OCI-LY1 (cell line): ENCODE data around the gene ABHD17A.
A peak's percentile ranks its signal among the peaks of the same experiment; 100 is the strongest.

Source experiments
- H2AFZ ChIP-seq: fragments of 200-600 bp; sonication (generic), shearing (Covaris generic); 2 replicates; pipeline ENCODE4 v1.6.0; 2014; ENCODE audit warnings: antibody characterized with exemption, mild to moderate bottlenecking, low read length
- H3F3A ChIP-seq: fragments of 200-600 bp; sonication (generic), shearing (Covaris generic); 2 replicates; pipeline ENCODE4 v1.6.0; 2014; ENCODE audit warnings: mild to moderate bottlenecking, antibody characterized with exemption, low read length, moderate library complexity; ENCODE audit not compliant: insufficient read depth
- H3K27ac ChIP-seq: fragments of 200-600 bp; sonication (generic); 2 replicates; pipeline ENCODE4 v1.5.1; 2014; ENCODE audit warnings: low read length, mixed run types, mild to moderate bottlenecking, low read depth; ENCODE audit not compliant: poor library complexity, severe bottlenecking
- H3K27me3 ChIP-seq: fragments of 200-600 bp; sonication (generic); 2 replicates; pipeline ENCODE4 v1.6.0; 2014; ENCODE audit warnings: antibody characterized with exemption, mild to moderate bottlenecking, low read length, moderate library complexity; ENCODE audit not compliant: insufficient read depth
- H3K36me3 ChIP-seq: fragments of 200-600 bp; sonication (generic); 2 replicates; pipeline ENCODE4 v1.6.1; 2014; ENCODE audit warnings: mild to moderate bottlenecking, antibody characterized with exemption, low read length, moderate library complexity, mixed read lengths; ENCODE audit not compliant: insufficient read depth
- H3K4me1 ChIP-seq: fragments of 200-600 bp; sonication (generic); 2 replicates; pipeline ENCODE4 v1.5.1; 2014; ENCODE audit warnings: mild to moderate bottlenecking, low read length, moderate library complexity; ENCODE audit not compliant: insufficient read depth, severe bottlenecking
- H3K4me2 ChIP-seq: fragments of 200-600 bp; sonication (generic), shearing (Covaris generic); 2 replicates; pipeline ENCODE4 v1.6.1; 2014; ENCODE audit warnings: low read length
- H3K4me3 ChIP-seq: fragments of 200-600 bp; sonication (generic); 2 replicates; pipeline ENCODE4 v1.5.1; 2014; ENCODE audit warnings: low read length, low read depth, mild to moderate bottlenecking, mixed read lengths; ENCODE audit not compliant: poor library complexity, severe bottlenecking
- H3K79me2 ChIP-seq: fragments of 200-600 bp; shearing (Covaris generic); 2 replicates; pipeline ENCODE4 v1.6.1; 2016; ENCODE audit warnings: mixed run types, low read length, mixed read lengths; ENCODE audit not compliant: insufficient read depth
- H3K9ac ChIP-seq: fragments of 200-600 bp; sonication (generic), shearing (Covaris generic); 2 replicates; pipeline ENCODE4 v1.6.1; 2014; ENCODE audit warnings: mild to moderate bottlenecking, low read length, mixed read lengths
- H3K9me2 ChIP-seq: fragments of 200-600 bp; sonication (generic), shearing (Covaris generic); 2 replicates; pipeline ENCODE4 v1.6.1; 2014; ENCODE audit warnings: low read depth, mild to moderate bottlenecking, low read length, mixed read lengths
- H3K9me3 ChIP-seq: fragments of 200-600 bp; shearing (Covaris generic); 2 replicates; pipeline ENCODE4 v1.6.1; 2014; ENCODE audit warnings: low read length, mixed read lengths
- H4K20me1 ChIP-seq: fragments of 200-600 bp; sonication (generic), shearing (Covaris generic); 2 replicates; pipeline ENCODE4 v1.6.0; 2016; ENCODE audit warnings: mild to moderate bottlenecking, low read length; ENCODE audit not compliant: insufficient read depth
- CTCF ChIP-seq: fragments of 200-600 bp; sonication (generic), shearing (Covaris generic); IDR thresholded peaks from 2 replicates; pipeline ENCODE4 v1.5.1; 2017; ENCODE audit warnings: mild to moderate bottlenecking, antibody characterized with exemption, low read length, moderate library complexity, mixed read lengths
- EZH2 ChIP-seq: fragments of 200-600 bp; sonication (generic), shearing (Covaris generic); IDR thresholded peaks from 2 replicates; pipeline ENCODE4 v1.8.0; 2017; ENCODE audit warnings: borderline replicate concordance, mixed run types, mild to moderate bottlenecking, antibody characterized with exemption, low read length, moderate library complexity, mixed read lengths

Gene ABHD17A

GRCh38 chr19:1860042-1860775 is 25.1 kb downstream of the ABHD17A start:
- Histone ChIP-seq H3K4me1 (peaks cover 58% of the 10 kb centered on the region), H3K79me2 (peaks cover 6% of the 10 kb centered on the region), H3K36me3 (no peaks in the 10 kb centered on the region), H3K9me2 (no peaks in the 10 kb centered on the region), H3K9ac (no peak overlapping the region; the same call in 1 of the 2 replicates), H3K9me3 (no peaks in the 10 kb centered on the region), H2AFZ (no peak overlapping the region), H3K27me3 (peaks cover 6% of the 10 kb centered on the region; the same call in 1 of the 2 replicates), H3K4me3 (peak overlapping the region; percentile 69), H4K20me1 (no peaks in the 10 kb centered on the region), H3K27ac (no peak overlapping the region), H3K4me2 (peak overlapping the region; percentile 77), H3F3A (no peaks in the 10 kb centered on the region)
- TF ChIP-seq EZH2, result no peak
- no peak for TF ChIP-seq CTCF

DNA sequence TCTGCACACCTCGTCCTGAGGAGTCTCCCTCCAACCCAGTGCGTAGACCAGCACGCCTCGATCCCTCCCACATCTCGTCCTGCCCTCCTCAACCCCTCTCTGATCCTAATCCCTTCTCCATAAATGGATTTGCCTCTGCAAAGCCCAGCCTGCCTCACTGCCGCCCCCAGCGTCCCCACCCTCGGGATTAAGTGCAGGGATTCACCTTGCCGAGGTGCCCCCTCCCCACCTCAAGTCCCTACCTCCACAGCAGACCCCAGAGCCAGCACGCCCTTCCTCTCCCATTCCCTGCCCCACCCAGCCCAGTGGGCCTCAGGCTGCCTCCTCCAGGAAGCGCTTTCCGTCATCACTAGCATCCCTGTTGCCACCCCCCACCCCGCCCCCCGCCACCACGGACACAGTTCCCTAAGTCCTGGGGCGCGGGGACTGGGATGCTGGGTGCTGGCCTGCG is 25.9 kb downstream of the ABHD17A start:
- Histone ChIP-seq H3K9me3 (no peaks in the 10 kb centered on the region), H3K9me2 (no peaks in the 10 kb centered on the region), H3K79me2 (peaks cover 6% of the 10 kb centered on the region), H3K27me3 (peaks cover 6% of the 10 kb centered on the region; the same call in 1 of the 2 replicates), H3K4me2 (no peak overlapping the region), H3K4me1 (peaks cover 61% of the 10 kb centered on the region), H3K27ac (no peak overlapping the region), H2AFZ (no peak overlapping the region), H4K20me1 (no peaks in the 10 kb centered on the region), H3K4me3 (no peak overlapping the region), H3K36me3 (no peaks in the 10 kb centered on the region), H3F3A (no peaks in the 10 kb centered on the region), H3K9ac (no peak overlapping the region)
- no peak for TF ChIP-seq CTCF
- no peak for TF ChIP-seq EZH2

GRCh38 chr19:1858412-1859081 is 26.7 kb downstream of the ABHD17A start:
- peak overlapping the region; percentile 6 for H3K27ac ChIP-seq
- TF ChIP-seq CTCF, result no peak
- TF ChIP-seq EZH2, result no peak

More at GRCh38 chr19:1858412-1859081, 26.7 kb downstream of the ABHD17A start:
- Histone ChIP-seq H2AFZ (no peak overlapping the region), H3K9me3 (no peaks in the 10 kb centered on the region), H3K4me3 (no peak overlapping the region), H3F3A (no peaks in the 10 kb centered on the region), H3K9me2 (no peaks in the 10 kb centered on the region), H3K27me3 (peaks cover 6% of the 10 kb centered on the region; the same call in 1 of the 2 replicates), H3K4me1 (peaks cover 67% of the 10 kb centered on the region), H3K79me2 (peaks cover 6% of the 10 kb centered on the region), H4K20me1 (no peaks in the 10 kb centered on the region), H3K36me3 (no peaks in the 10 kb centered on the region), H3K9ac (no peak overlapping the region), H3K4me2 (no peak overlapping the region)
